Endothelial cell of umbilical vein (primary cell): Measurements from ENCODE around the gene KAT8. TPM values are rescaled to one million over a fixed set of nuclear protein-coding genes. Genes with fewer than 3 reads are reported as not detected.
"Not testable (repeated sequence)": the region's sequence is repeated elsewhere in the genome, so short reads cannot be mapped to it uniquely, and the experiment has no call there.

Source experiments
- BruUV-seq: library from RNA; stranded (reverse); fragments of 400-500 nt; replicated peaks from 2 replicates; lab custom pipeline; 2021; lab: Mats Ljungman, UMichigan
- CTCF ChIA-PET: fragments of 300-600, 350-600 bp; sonication (Branson Sonifier 250); formaldehyde crosslinking; loops from one replicate; lab custom pipeline; 2021; ENCODE audit warnings: antibody characterized with exemption, inconsistent platforms; lab: Charles Lee
- POLR2A ChIA-PET: fragments of 300-600, 350-600 bp; sonication (Branson Sonifier 250); formaldehyde crosslinking; loops from one replicate; lab custom pipeline; 2021; ENCODE audit warnings: antibody characterized with exemption, inconsistent platforms; lab: Charles Lee
- DNase-seq: peaks from one replicate; pipeline ENCODE4 v3.0.0-alpha.2; 2011; ENCODE audit warnings: low read depth, low spot score
- FAIRE-seq: peaks from 2 replicates; lab custom pipeline; 2011; peaks lifted over from hg19 to GRCh38; lab: Jason Lieb, UNC
- H2AFZ ChIP-seq: 2 replicates; pipeline ENCODE4 v1.6.0; 2012; ENCODE audit warnings: low read depth, low read length, control low read depth, inconsistent platforms
- H3K27ac ChIP-seq: 2 replicates; pipeline ENCODE4 v1.5.1; 2011; ENCODE audit warnings: low read depth, mild to moderate bottlenecking, control low read depth, low read length, moderate library complexity; ENCODE audit not compliant: insufficient read depth
- H3K27me3 ChIP-seq, 2 experiments: 2 replicates each; pipeline versions ENCODE4 v1.6.0 to v1.6.1; 2011; ENCODE audit warnings: low read length in 2 of 2, mixed read lengths in 1 of 2; ENCODE audit not compliant: control insufficient read depth in 2 of 2, insufficient read depth in 2 of 2
- H3K36me3 ChIP-seq, 2 experiments: 2 replicates in 1 of 2; 3 replicates in 1 of 2; pipeline ENCODE4 v1.5.1; 2011; ENCODE audit warnings: low read length in 2 of 2, mild to moderate bottlenecking in 1 of 2, moderate library complexity in 1 of 2; ENCODE audit not compliant: control insufficient read depth in 2 of 2, insufficient read depth in 2 of 2; ENCODE audit errors: extremely low read depth in 1 of 2
- H3K4me1 ChIP-seq: 3 replicates; pipeline ENCODE4 v1.5.1; 2011; ENCODE audit warnings: mild to moderate bottlenecking, low read length; ENCODE audit not compliant: control insufficient read depth, insufficient read depth; ENCODE audit errors: extremely low read depth
- H3K4me2 ChIP-seq: 2 replicates; pipeline ENCODE4 v1.6.1; 2011; ENCODE audit warnings: low read length, control low read depth, mixed read lengths; ENCODE audit not compliant: insufficient read depth
- H3K4me3 ChIP-seq, 3 experiments: fragments of 200-600 bp in 1 of 3; sonication (generic), shearing (Covaris generic) in 1 of 3; replicated peaks in 1 of 3; 2 replicates each; pipeline ENCODE4 v1.5.1; 2011 to 2016; ENCODE audit warnings: control low read depth in 3 of 3, low read length in 3 of 3, mild to moderate bottlenecking in 2 of 3, inconsistent platforms in 1 of 3, low read depth in 1 of 3, moderate library complexity in 1 of 3; ENCODE audit not compliant: insufficient read depth in 1 of 3
- H3K79me2 ChIP-seq: 2 replicates; pipeline ENCODE4 v1.6.0; 2012; ENCODE audit warnings: low read length, inconsistent platforms; ENCODE audit not compliant: control insufficient read depth, insufficient read depth
- H3K9ac ChIP-seq: replicated peaks from 2 replicates; pipeline ENCODE3; 2011; ENCODE audit warnings: low read length, control low read depth; ENCODE audit not compliant: insufficient read depth; ENCODE audit errors: extremely low read depth
- H3K9me1 ChIP-seq: replicated peaks from 3 replicates; pipeline ENCODE4 v1.6.0; 2011; ENCODE audit warnings: mild to moderate bottlenecking, low read length; ENCODE audit not compliant: control insufficient read depth, insufficient read depth; ENCODE audit errors: extremely low read depth
- H3K9me3 ChIP-seq: replicated peaks from 2 replicates; pipeline ENCODE4 v1.5.1; 2012; ENCODE audit warnings: low read length, inconsistent platforms; ENCODE audit not compliant: control insufficient read depth, insufficient read depth
- H4K20me1 ChIP-seq: replicated peaks from 2 replicates; pipeline ENCODE3; 2011; ENCODE audit warnings: mild to moderate bottlenecking, low read length; ENCODE audit not compliant: control insufficient read depth, insufficient read depth; ENCODE audit errors: extremely low read depth
- JUN ChIP-seq: IDR thresholded peaks from 2 replicates; pipeline ENCODE4 v1.6.1; 2011; ENCODE audit warnings: borderline replicate concordance, low read depth; ENCODE audit not compliant: insufficient read length, insufficient read depth
- dilution Hi-C: fragments of 300-500 bp; cut with MboI; formaldehyde crosslinking; loops from one replicate; pipeline ENCODE4 v1.15.0; 2019; ENCODE audit warnings: low sequenced_read_pairs; ENCODE audit not compliant: extremely low pct_ligation_motif_present
- intact Hi-C: fragments of 100-400 bp; cut with micrococcal nuclease; formaldehyde crosslinking; loops from one replicate; pipeline ENCODE4 v1.10.0; 2022
- polyA plus RNA-seq, 4 experiments: library from polyadenylated mRNA; depleted of rRNA in 3 of 4; stranded (reverse) in 3 of 4; unstranded in 1 of 4; fragments of >200 nt; gene quantifications; 2 replicates each; pipeline versions ENCODE4 v1.2.1 to v1.2.3, GENCODE V29; 2011 to 2012; ENCODE audit warnings: missing spikeins in 1 of 4
- total RNA-seq: library from RNA; stranded (reverse); gene quantifications from 2 replicates; pipeline ENCODE4 v1.2.3, GENCODE V29; 2021

The KAT8 gene
- total and polyA plus RNA-seq, 2 donors (not counting 3 experiments of a cell fraction or from before 2014, with no cell fraction given): 30.7 to 42.8 TPM

GRCh38 chr16:31143694-31144148, 26.3 kb downstream of the KAT8 start:
- Histone ChIP-seq H3K79me2 (no peaks in the 10 kb centered on the region), H3K4me1 (peaks cover 13% of the 10 kb centered on the region), H4K20me1 (no peaks in the 10 kb centered on the region), H3K27ac (no peak overlapping the region), H3K9me1 (no peaks in the 10 kb centered on the region), H2AFZ (no peak overlapping the region), H3K4me3 (no peak overlapping the region), H3K9ac (no peak overlapping the region), H3K9me3 (no peaks in the 10 kb centered on the region), H3K36me3 (no peaks in the 10 kb centered on the region), H3K4me2 (no peak overlapping the region), H3K27me3 (peaks cover 15 to 21% of the 10 kb centered on the region in 2 experiments)
- TF ChIP-seq JUN: no peak
- DNase-seq: no peak
- POLR2A ChIA-PET: interaction anchor here (2.7 kb wide), 2 partner anchors 26 to 36 kb away, joined by 31 to 37 read pairs; partner anchors contain the start of genes FUS and KAT8
- CTCF ChIA-PET: interaction anchor here (0.7 to 2.1 kb wide), 6 partner anchors 8 to 299 kb away, joined by 3 to 12 read pairs (median 4); partner anchors contain the start of gene ZNF843
- intact Hi-C loops: loop anchor here (2.0 to 5.0 kb wide), 2 partner anchors 36 to 725 kb away; partner anchors contain the start of gene BCKDK
- no peak for FAIRE-seq
- no TSS peak for BruUV-seq
- dilution Hi-C loops: no loop called here

- DNase-seq, H3K4me2 ChIP-seq, H4K20me1 ChIP-seq, H3K4me1 ChIP-seq, POLR2A ChIA-PET, BruUV-seq, H3K9ac ChIP-seq, H3K9me3 ChIP-seq, H2AFZ ChIP-seq, dilution Hi-C loops, H3K36me3 ChIP-seq, H3K9me1 ChIP-seq, H3K27ac ChIP-seq, H3K4me3 ChIP-seq, H3K79me2 ChIP-seq, FAIRE-seq: not testable (repeated sequence)
- CTCF ChIA-PET: interaction anchor here (1.1 to 1.4 kb wide), 2 partner anchors 14 to 191 kb away, joined by 4 to 5 read pairs; no protein-coding TSS in a partner anchor
- intact Hi-C loops: loop anchor here (5.0 kb wide), 1 partner anchor 37 kb away; the partner anchor contains the start of gene BCKDK
- H3K27me3 ChIP-seq: peaks cover 15 to 24% of the 10 kb centered on the region in 2 experiments
Measured at GRCh38 chr16:31144418-31144817, 27.0 kb downstream of the KAT8 start.
